Colonic mucosa (tissue), 4 donors: ENCODE results near the gene MAP7D2. TPM values are rescaled to one million over a fixed set of nuclear protein-coding genes. Genes with fewer than 3 reads are reported as not detected.

Experiments
- DNase-seq: peaks from one replicate; pipeline ENCODE4 v3.0.0-alpha.2; 2020
- H3K27ac ChIP-seq: fragments of 200-600 bp; one replicate; pipeline ENCODE4 v1.8.0; 2021
- H3K27me3 ChIP-seq: fragments of 200-600 bp; one replicate; pipeline ENCODE4 v1.8.0; 2021
- H3K36me3 ChIP-seq: fragments of 200-600 bp; one replicate; pipeline ENCODE4 v1.8.0; 2021
- H3K4me1 ChIP-seq: fragments of 200-600 bp; one replicate; pipeline ENCODE4 v1.8.0; 2021; ENCODE audit warnings: mild to moderate bottlenecking
- H3K4me3 ChIP-seq: fragments of 200-600 bp; one replicate; pipeline ENCODE4 v1.8.0; 2021
- H3K9ac ChIP-seq, 2 donors: one replicate each; pipeline ENCODE4 v1.7.0; 2013; ENCODE audit warnings: control low read depth in 2 of 2, low read depth in 2 of 2, low read length in 2 of 2
- H3K9me3 ChIP-seq: fragments of 200-600 bp; one replicate; pipeline ENCODE4 v1.8.0; 2021
- CTCF ChIP-seq: fragments of 200-600 bp; IDR thresholded peaks from one replicate; pipeline ENCODE4 v1.8.0; 2022; ENCODE audit warnings: antibody characterized with exemption, mild to moderate bottlenecking
- intact Hi-C: fragments of 100-400 bp; cut with DNase I; formaldehyde crosslinking; loops from one replicate; pipeline ENCODE4 v1.14.1; 2022
- total RNA-seq, 2 donors: library from RNA; stranded (reverse); fragmentation: NEBNext Ultra II Directional in 1 of 2; extraction: Animal tissue kit (Norgen Biotek cat#: 25700) in 1 of 2; gene quantifications; one replicate each; pipeline ENCODE4 v1.2.1, GENCODE V29; 2021
- donor health status: healthy.
- donor health status: DM: no; HTN: no; CAD: no.
- donor health status: DM: no; HTN: no; CAD: no.

The MAP7D2 gene
- total RNA-seq, 2 donors from 2014 or later: 2.1 to 2.4 TPM

DNA sequence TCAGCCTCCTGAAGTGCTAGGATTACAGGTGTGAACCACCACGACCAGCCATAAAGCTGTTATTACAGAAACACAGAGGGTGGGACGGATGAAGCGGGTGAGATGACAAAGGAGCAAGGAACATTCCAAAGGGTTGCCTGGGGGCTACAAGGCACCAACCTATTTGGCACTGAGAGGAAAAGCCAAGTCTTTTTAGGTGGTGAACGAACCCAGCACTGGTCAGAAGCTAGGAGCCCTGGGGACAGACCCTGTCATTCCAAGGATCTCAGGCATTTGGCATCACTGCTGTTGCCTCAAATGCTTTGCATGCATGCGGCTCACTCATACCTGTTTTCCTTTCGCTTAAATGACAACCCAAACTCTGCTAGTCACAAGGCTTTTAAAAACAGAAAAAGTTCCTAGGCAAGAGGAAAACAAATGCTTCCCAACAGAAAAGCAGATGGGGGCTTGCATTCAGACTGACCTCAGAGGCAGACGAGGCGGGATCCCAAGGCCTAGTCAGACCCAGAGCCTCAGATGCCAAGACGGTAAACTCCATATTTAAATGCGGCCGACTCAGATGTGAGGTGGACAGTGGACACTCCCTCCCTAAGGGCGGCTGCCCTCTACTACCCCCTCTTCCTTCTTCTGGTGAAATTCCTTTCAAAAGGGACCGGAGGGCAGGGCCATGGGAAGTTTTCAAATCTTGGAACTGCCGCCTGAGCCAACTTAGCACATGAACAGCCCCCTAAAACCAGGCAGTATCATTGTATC lies 4.5 kb downstream of the MAP7D2 start:
- intact Hi-C loops: no loop called here
- no peak for DNase-seq
- Histone ChIP-seq H3K9ac (no peak overlapping the region), H3K36me3 (no peaks in the 10 kb centered on the region), H3K4me3 (no peak overlapping the region), H3K9me3 (no peaks in the 10 kb centered on the region), H3K27ac (no peak overlapping the region), H3K4me1 (no peaks in the 10 kb centered on the region), H3K27me3 (peaks cover 10% of the 10 kb centered on the region)
- no peak for TF ChIP-seq CTCF

DNA sequence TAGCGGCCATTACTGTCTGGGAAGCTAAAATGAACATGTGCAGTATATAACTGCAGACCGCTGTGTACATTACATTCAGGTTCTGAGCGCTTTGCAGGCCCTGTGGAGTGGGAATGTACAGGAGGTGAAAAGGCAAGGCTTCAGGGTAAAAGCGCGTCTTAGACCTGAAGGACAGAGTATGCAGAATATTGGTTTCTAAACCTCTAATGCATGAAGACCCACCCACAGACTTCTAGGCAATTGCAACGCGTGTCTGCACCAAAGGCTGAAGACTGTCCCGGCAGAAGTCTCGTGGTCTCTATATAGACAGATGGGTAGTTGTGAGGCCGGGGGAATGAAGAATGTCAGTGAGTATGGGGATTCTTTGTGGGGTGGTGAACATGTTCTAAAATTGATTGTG lies 5.4 kb downstream of the MAP7D2 start:
- Histone ChIP-seq H3K27me3 (peaks cover 4% of the 10 kb centered on the region), H3K4me3 (no peak overlapping the region), H3K27ac (no peak overlapping the region), H3K9me3 (no peaks in the 10 kb centered on the region), H3K36me3 (no peaks in the 10 kb centered on the region), H3K4me1 (no peaks in the 10 kb centered on the region), H3K9ac (no peak overlapping the region)
- DNase-seq: no peak
- no peak for TF ChIP-seq CTCF
- intact Hi-C loops: no loop called here

DNA sequence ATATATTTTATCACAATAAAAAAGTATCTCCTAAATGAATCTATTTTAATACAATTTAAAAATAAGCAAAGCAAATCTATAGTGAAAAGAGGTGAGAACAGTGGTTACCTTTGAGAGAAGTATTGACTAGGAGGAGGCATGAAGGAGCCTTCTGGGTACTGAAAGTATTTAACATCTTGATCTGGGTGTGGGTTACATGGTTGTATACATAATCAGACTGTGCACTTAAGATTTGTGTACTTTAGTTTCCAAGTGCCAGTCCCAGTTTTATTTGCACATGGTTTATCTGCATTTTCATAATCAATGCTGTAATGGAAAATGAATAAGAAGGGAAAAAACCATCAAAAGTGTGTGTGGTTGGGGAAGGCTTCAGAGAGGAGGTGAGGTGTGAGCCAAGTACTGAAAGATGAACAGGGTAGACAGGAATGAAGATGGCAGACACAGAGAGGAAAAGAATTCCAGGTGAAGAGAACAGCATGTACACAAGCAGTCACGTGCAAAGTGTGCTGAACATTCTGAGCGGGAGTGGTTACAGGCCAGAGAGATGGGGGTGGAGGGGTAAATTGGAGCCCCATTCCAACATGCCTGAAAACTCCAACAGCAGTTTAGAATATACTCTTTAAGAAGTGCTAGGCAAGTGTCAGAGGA lies 14.6 kb downstream of the MAP7D2 start:
- DNase-seq: no peak
- Histone ChIP-seq H3K27ac (no peak overlapping the region), H3K27me3 (no peaks in the 10 kb centered on the region), H3K4me1 (no peaks in the 10 kb centered on the region), H3K36me3 (no peaks in the 10 kb centered on the region), H3K4me3 (no peak overlapping the region), H3K9ac (no peak overlapping the region), H3K9me3 (no peaks in the 10 kb centered on the region)
- no peak for TF ChIP-seq CTCF
- intact Hi-C loops: no loop called here

GRCh38 chrX:20091499-20091898 lies 25.2 kb downstream of the MAP7D2 start:
- H3K27me3 ChIP-seq: no peaks in the 10 kb centered on the region
- no peak overlapping the region for H3K9ac ChIP-seq
- no peaks in the 10 kb centered on the region for H3K4me1 ChIP-seq
- no peak overlapping the region for H3K27ac ChIP-seq
- no peaks in the 10 kb centered on the region for H3K9me3 ChIP-seq
- H3K36me3 ChIP-seq: no peaks in the 10 kb centered on the region
- no peak for TF ChIP-seq CTCF
- no peak for DNase-seq
- intact Hi-C loops: no loop called here
- no peak overlapping the region for H3K4me3 ChIP-seq

- no peak for TF ChIP-seq CTCF
- Histone ChIP-seq H3K9me3 (no peaks in the 10 kb centered on the region), H3K4me1 (no peaks in the 10 kb centered on the region), H3K27me3 (no peaks in the 10 kb centered on the region), H3K27ac (no peak overlapping the region), H3K36me3 (no peaks in the 10 kb centered on the region), H3K9ac (no peak overlapping the region), H3K4me3 (no peak overlapping the region)
- intact Hi-C loops: no loop called here
- DNase-seq: no peak
Measured at GRCh38 chrX:20089845-20090244, 26.9 kb downstream of the MAP7D2 start.
